Measurements from ENCODE around the gene PSAT1.

GRCh38 chr9:78358329-78359051 lies 61.6 kb downstream of the PSAT1 start:
- no peak for TF ChIP-seq CTCF (conservative IDR thresholded peaks at IDR 0.05; ENCODE audit: low read depth, low read length)
- no peak for TF ChIP-seq EZH2 (IDR thresholded peaks at IDR 0.05; ENCODE audit: low read length, unreplicated experiment)
